ENCODE results near the gene ADGRA3.
"Not testable (repeated sequence)": the region's sequence is repeated elsewhere in the genome, so short reads cannot be mapped to it uniquely, and the experiment has no call there.

The ADGRA3 gene

GRCh38 chr4:22440999-22441398, 74.9 kb downstream of the ADGRA3 start:
- DNase-seq (ENCODE audit: low read depth), result no peak

- DNase-seq (ENCODE audit: low read depth), result no peak
Observed at GRCh38 chr4:22439947-22440346, 75.9 kb downstream of the ADGRA3 start.

- DNase-seq (ENCODE audit: low read depth), result no peak
Observed at GRCh38 chr4:22435652-22436051, 80.2 kb downstream of the ADGRA3 start.

- no peak for DNase-seq (ENCODE audit: low read depth)
Observed at GRCh38 chr4:22434895-22435294, 81.0 kb downstream of the ADGRA3 start.

- DNase-seq (ENCODE audit: low read depth), result no peak
Observed at GRCh38 chr4:22430626-22431025, 85.2 kb downstream of the ADGRA3 start.

- DNase-seq (ENCODE audit: low read depth), result no peak
Observed at GRCh38 chr4:22428441-22428840, 87.4 kb downstream of the ADGRA3 start.

- DNase-seq (ENCODE audit: low read depth), result no peak
Observed at GRCh38 chr4:22427675-22428074, 88.2 kb downstream of the ADGRA3 start.

- no peak for DNase-seq (ENCODE audit: low read depth)
Observed at GRCh38 chr4:22420291-22420690, 95.6 kb downstream of the ADGRA3 start.

- no peak for DNase-seq (ENCODE audit: low read depth)
Observed at GRCh38 chr4:22417408-22417807, 98.5 kb downstream of the ADGRA3 start.

GRCh38 chr4:22416403-22416802, 99.5 kb downstream of the ADGRA3 start:
- DNase-seq (ENCODE audit: low read depth), result no peak

GRCh38 chr4:22414833-22415232, 101.0 kb downstream of the ADGRA3 start:
- no peak for DNase-seq (ENCODE audit: low read depth)

GRCh38 chr4:22413471-22413870, 102.4 kb downstream of the ADGRA3 start:
- no peak for DNase-seq (ENCODE audit: low read depth)

- DNase-seq (ENCODE audit: low read depth), result no peak
Observed at GRCh38 chr4:22412013-22412412, 103.9 kb downstream of the ADGRA3 start.

GRCh38 chr4:22410645-22411247, 105.1 kb downstream of the ADGRA3 start:
- no peak for DNase-seq (ENCODE audit: low read depth)

- no peak for DNase-seq (ENCODE audit: low read depth)
Observed at GRCh38 chr4:22408474-22408873, 107.4 kb downstream of the ADGRA3 start.

- no peak for DNase-seq (ENCODE audit: low read depth)
Observed at GRCh38 chr4:22407361-22407760, 108.5 kb downstream of the ADGRA3 start.

GRCh38 chr4:22398671-22399070, 117.2 kb downstream of the ADGRA3 start:
- no peak for DNase-seq (ENCODE audit: low read depth)

- no peak for DNase-seq (ENCODE audit: low read depth)
Observed at GRCh38 chr4:22391551-22391950, 124.3 kb downstream of the ADGRA3 start.

- peak; percentile 14 for DNase-seq (ENCODE audit: low read depth)
Observed at GRCh38 chr4:22389240-22389870, 126.5 kb downstream of the ADGRA3 start.

- DNase-seq (ENCODE audit: low read depth), result no peak
Observed at GRCh38 chr4:22385611-22386011, 130.3 kb downstream of the ADGRA3 start.

- no peak for DNase-seq (ENCODE audit: low read depth)
Observed at GRCh38 chr4:22384154-22384553, 131.7 kb downstream of the ADGRA3 start.

- not testable (repeated sequence) for DNase-seq (ENCODE audit: low read depth)
Observed at GRCh38 chr4:22382216-22382615, 133.7 kb downstream of the ADGRA3 start.

- DNase-seq (ENCODE audit: low read depth), result no peak
Observed at GRCh38 chr4:22372986-22373385, 142.9 kb downstream of the ADGRA3 start.

- no peak for DNase-seq (ENCODE audit: low read depth)
Observed at GRCh38 chr4:22369901-22370562, 145.8 kb downstream of the ADGRA3 start.

All from CMK (cell line).